HG03066 (cell line): ENCODE results near the gene AGAP9.
"Not testable (repeated sequence)": the region's sequence is repeated elsewhere in the genome, so short reads cannot be mapped to it uniquely, and the experiment has no call there.

Source experiments
- ATAC-seq: cut with Tn5 transposase; IDR thresholded peaks from one replicate; pipeline ENCODE4 v1.9.1; 2021; ENCODE audit warnings: low read depth; ENCODE audit not compliant: unreplicated experiment

AGAP9 gene

GRCh38 chr10:47523475-47523874 lies at the start of gene AGAP9:
TSS of gene AGAP9 (minus strand) at chr10:47523638. CDS start at chr10:47523526, 112 bp downstream.
- not testable (repeated sequence) for ATAC-seq

- not testable (repeated sequence) for ATAC-seq
These were observed 47.9 kb upstream of the AGAP9 start for GRCh38 chr10:47571138-47571912.

- not testable (repeated sequence) for ATAC-seq
These were observed 43.3 kb upstream of the AGAP9 start for GRCh38 chr10:47566757-47567156.

- ATAC-seq = not testable (repeated sequence)
These were observed 42.8 kb upstream of the AGAP9 start for GRCh38 chr10:47566108-47566699.

- not testable (repeated sequence) for ATAC-seq
These were observed 42.1 kb upstream of the AGAP9 start for GRCh38 chr10:47565517-47565920.

- not testable (repeated sequence) for ATAC-seq
These were observed 41.5 kb upstream of the AGAP9 start for GRCh38 chr10:47564953-47565352.

- not testable (repeated sequence) for ATAC-seq
These were observed 40.9 kb upstream of the AGAP9 start for GRCh38 chr10:47564318-47564717.

GRCh38 chr10:47560452-47560851 lies 37.0 kb upstream of the AGAP9 start:
- not testable (repeated sequence) for ATAC-seq

- ATAC-seq = not testable (repeated sequence)
These were observed 36.4 kb upstream of the AGAP9 start for GRCh38 chr10:47559718-47560308.

GRCh38 chr10:47558109-47558508 lies 34.7 kb upstream of the AGAP9 start:
- not testable (repeated sequence) for ATAC-seq

GRCh38 chr10:47557616-47558015 lies 34.2 kb upstream of the AGAP9 start:
- not testable (repeated sequence) for ATAC-seq

GRCh38 chr10:47555334-47555733 lies 31.9 kb upstream of the AGAP9 start:
- ATAC-seq = not testable (repeated sequence)

GRCh38 chr10:47554552-47554951 lies 31.1 kb upstream of the AGAP9 start:
- ATAC-seq = not testable (repeated sequence)

- not testable (repeated sequence) for ATAC-seq
These were observed 30.4 kb upstream of the AGAP9 start for GRCh38 chr10:47553860-47554247.

GRCh38 chr10:47553214-47553859 lies 29.9 kb upstream of the AGAP9 start:
- ATAC-seq = peak; percentile 95

- ATAC-seq = peak; percentile 42
These were observed 29.3 kb upstream of the AGAP9 start for GRCh38 chr10:47552719-47553118.

GRCh38 chr10:47547286-47547685 lies 23.8 kb upstream of the AGAP9 start:
- ATAC-seq = not testable (repeated sequence)

- ATAC-seq = not testable (repeated sequence)
These were observed 13.0 kb upstream of the AGAP9 start for GRCh38 chr10:47536430-47536829.

GRCh38 chr10:47502313-47502712 lies 21.1 kb downstream of the AGAP9 start:
- ATAC-seq = not testable (repeated sequence)

GRCh38 chr10:47494226-47494625 lies 29.2 kb downstream of the AGAP9 start:
- ATAC-seq = not testable (repeated sequence)

- not testable (repeated sequence) for ATAC-seq
These were observed 31.8 kb downstream of the AGAP9 start, which contains the start of gene FAM25G for GRCh38 chr10:47491600-47491999. TSS of gene FAM25G (minus strand) at chr10:47491700. CDS start at chr10:47491674, 26 bp downstream.
